Osteoblast (primary cell): ENCODE measurements around the gene POLA2. TPM values are rescaled to one million over a fixed set of nuclear protein-coding genes. Genes with fewer than 3 reads are reported as not detected.
"Not testable (repeated sequence)": the region's sequence is repeated elsewhere in the genome, so short reads cannot be mapped to it uniquely, and the experiment has no call there.

Source experiments
- DNase-seq: peaks from one replicate; pipeline ENCODE4 v3.0.0; 2011; ENCODE audit warnings: low spot score, mixed read lengths; ENCODE audit not compliant: insufficient read length; ENCODE audit errors: missing footprints
- H2AFZ ChIP-seq: 2 replicates; pipeline ENCODE4 v1.6.0; 2011; ENCODE audit warnings: mild to moderate bottlenecking, low read length
- H3K27ac ChIP-seq: 2 replicates; pipeline ENCODE4 v1.5.1; 2011; ENCODE audit warnings: mild to moderate bottlenecking, low read depth, low read length, moderate library complexity
- H3K27me3 ChIP-seq: 2 replicates; pipeline ENCODE4 v1.6.0; 2012; ENCODE audit warnings: mild to moderate bottlenecking, control low read depth, inconsistent platforms, low read length, moderate library complexity; ENCODE audit not compliant: insufficient read depth
- H3K36me3 ChIP-seq: 2 replicates; pipeline ENCODE4 v1.5.1; 2011; ENCODE audit warnings: mild to moderate bottlenecking, low read length, control low read depth, moderate library complexity; ENCODE audit not compliant: insufficient read depth
- H3K4me1 ChIP-seq: 2 replicates; pipeline ENCODE4 v1.5.1; 2011; ENCODE audit warnings: mild to moderate bottlenecking, low read length, control low read depth, moderate library complexity; ENCODE audit not compliant: insufficient read depth
- H3K4me2 ChIP-seq: 2 replicates; pipeline ENCODE4 v1.6.0; 2011; ENCODE audit warnings: mild to moderate bottlenecking, low read length; ENCODE audit not compliant: insufficient read depth
- H3K4me3 ChIP-seq: fragments of 200-600 bp; sonication (generic); 3 replicates; pipeline ENCODE4 v1.5.1; 2012; ENCODE audit warnings: mild to moderate bottlenecking, low read length, inconsistent platforms; ENCODE audit not compliant: insufficient read depth
- H3K79me2 ChIP-seq: 2 replicates; pipeline ENCODE4 v1.6.0; 2012; ENCODE audit warnings: mild to moderate bottlenecking, low read length, control low read depth, inconsistent platforms; ENCODE audit not compliant: insufficient read depth
- H3K9me3 ChIP-seq: 2 replicates; pipeline ENCODE4 v1.5.1; 2011; ENCODE audit warnings: low read depth, low read length, control low read depth
- H4K20me1 ChIP-seq: 2 replicates; pipeline ENCODE4 v1.6.0; 2012; ENCODE audit warnings: mild to moderate bottlenecking, low read length, control low read depth; ENCODE audit not compliant: insufficient read depth
- CTCF ChIP-seq: IDR thresholded peaks from 2 replicates; pipeline ENCODE4 v1.5.1; 2011; ENCODE audit warnings: mild to moderate bottlenecking, low read depth, low read length, moderate library complexity; ENCODE audit errors: extremely low read depth
- total RNA-seq: library from RNA; depleted of rRNA; stranded (reverse); fragments of >200 nt; gene quantifications from 2 replicates; pipeline ENCODE4 v1.2.3, GENCODE V29; 2012

The POLA2 gene
- total RNA-seq, 1 donor = 4.3 TPM

GRCh38 chr11:65246506-65246905 is 15.3 kb upstream of the POLA2 start:
- H3K79me2 ChIP-seq = no peaks in the 10 kb centered on the region
- no peak overlapping the region for H3K27ac ChIP-seq
- DNase-seq = no peak
- no peak overlapping the region for H2AFZ ChIP-seq
- H3K4me3 ChIP-seq = no peak overlapping the region
- no peak for TF ChIP-seq CTCF
- H3K36me3 ChIP-seq = no peaks in the 10 kb centered on the region
- no peaks in the 10 kb centered on the region for H3K27me3 ChIP-seq
- peaks cover 1% of the 10 kb centered on the region for H3K9me3 ChIP-seq
- H4K20me1 ChIP-seq = no peaks in the 10 kb centered on the region
- H3K4me1 ChIP-seq = no peaks in the 10 kb centered on the region
- H3K4me2 ChIP-seq = no peak overlapping the region

GRCh38 chr11:65248184-65248710 is 13.5 kb upstream of the POLA2 start:
- not testable (repeated sequence) for H3K27me3 ChIP-seq, H3K9me3 ChIP-seq, H3K4me2 ChIP-seq, H3K4me1 ChIP-seq, H3K4me3 ChIP-seq, H3K79me2 ChIP-seq, H4K20me1 ChIP-seq, H3K27ac ChIP-seq, H3K36me3 ChIP-seq, DNase-seq, H2AFZ ChIP-seq

GRCh38 chr11:65251476-65251875 is 10.3 kb upstream of the POLA2 start:
- H3K4me2 ChIP-seq = no peak overlapping the region
- no peak for TF ChIP-seq CTCF

GRCh38 chr11:65254724-65255123 is 7.0 kb upstream of the POLA2 start:
- DNase-seq = no peak
- TF ChIP-seq CTCF = no peak

More at GRCh38 chr11:65251476-65251875, 10.3 kb upstream of the POLA2 start:
- Histone ChIP-seq H4K20me1 (no peaks in the 10 kb centered on the region), H2AFZ (no peak overlapping the region), H3K79me2 (no peaks in the 10 kb centered on the region), H3K27ac (no peak overlapping the region), H3K4me3 (no peak overlapping the region), H3K36me3 (no peaks in the 10 kb centered on the region), H3K4me1 (no peaks in the 10 kb centered on the region), H3K27me3 (no peaks in the 10 kb centered on the region), H3K9me3 (no peaks in the 10 kb centered on the region)
- no peak for DNase-seq

More at GRCh38 chr11:65254724-65255123, 7.0 kb upstream of the POLA2 start:
- Histone ChIP-seq H3K4me3 (no peak overlapping the region), H3K9me3 (no peaks in the 10 kb centered on the region), H3K4me2 (no peak overlapping the region), H3K27ac (no peak overlapping the region), H2AFZ (no peak overlapping the region), H4K20me1 (no peaks in the 10 kb centered on the region), H3K36me3 (no peaks in the 10 kb centered on the region), H3K27me3 (no peaks in the 10 kb centered on the region), H3K4me1 (no peaks in the 10 kb centered on the region), H3K79me2 (no peaks in the 10 kb centered on the region)
